ENCODE measurements around the gene NEUROG1.
A peak's percentile ranks its signal among the peaks of the same experiment; 100 is the strongest.
"Not testable (repeated sequence)": the region's sequence is repeated elsewhere in the genome, so short reads cannot be mapped to it uniquely, and the experiment has no call there.

The NEUROG1 gene

DNA sequence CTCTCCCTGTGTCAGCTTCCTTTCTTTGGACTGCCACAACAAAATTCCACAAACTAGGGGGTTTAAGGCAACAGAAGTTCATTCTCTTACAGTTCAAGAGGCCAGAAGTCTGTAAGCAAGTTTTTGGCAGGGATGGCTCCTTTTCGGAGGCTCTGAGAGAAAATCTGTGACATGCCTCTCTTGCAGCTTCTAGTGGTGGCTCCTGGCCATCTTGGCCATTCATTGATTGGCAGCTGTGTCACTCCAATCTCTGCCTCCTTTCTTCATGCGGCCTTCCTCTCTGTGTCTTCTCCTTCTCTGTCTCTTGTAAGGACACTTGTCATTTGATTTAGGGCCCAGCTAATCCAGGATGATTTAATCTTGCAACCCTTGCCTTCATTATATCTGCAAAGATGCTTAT lies 2.0 kb upstream of the NEUROG1 start:
- no peak for DNase-seq (ENCODE audit: low spot score)

DNA sequence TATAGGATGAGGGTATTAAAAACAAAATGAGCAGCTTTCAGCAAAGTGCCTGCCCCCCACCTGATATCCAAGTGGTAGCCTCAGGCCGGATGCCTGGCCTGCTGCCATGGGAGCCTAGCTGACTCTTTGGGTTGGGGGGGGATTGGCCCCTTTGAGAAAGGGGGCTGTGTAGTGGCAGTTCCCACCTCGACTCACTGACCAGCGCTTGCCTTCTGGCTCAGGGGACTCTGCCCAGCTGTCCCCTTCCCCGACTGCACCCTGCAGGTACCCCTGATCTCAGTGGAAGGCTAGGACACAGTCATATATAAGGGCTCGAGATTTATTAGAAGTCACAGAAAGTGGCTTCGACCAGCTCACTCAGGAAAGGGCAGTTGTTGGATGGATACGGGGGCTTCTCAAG lies 1.5 kb upstream of the NEUROG1 start:
- no peak for DNase-seq (ENCODE audit: low spot score)

DNA sequence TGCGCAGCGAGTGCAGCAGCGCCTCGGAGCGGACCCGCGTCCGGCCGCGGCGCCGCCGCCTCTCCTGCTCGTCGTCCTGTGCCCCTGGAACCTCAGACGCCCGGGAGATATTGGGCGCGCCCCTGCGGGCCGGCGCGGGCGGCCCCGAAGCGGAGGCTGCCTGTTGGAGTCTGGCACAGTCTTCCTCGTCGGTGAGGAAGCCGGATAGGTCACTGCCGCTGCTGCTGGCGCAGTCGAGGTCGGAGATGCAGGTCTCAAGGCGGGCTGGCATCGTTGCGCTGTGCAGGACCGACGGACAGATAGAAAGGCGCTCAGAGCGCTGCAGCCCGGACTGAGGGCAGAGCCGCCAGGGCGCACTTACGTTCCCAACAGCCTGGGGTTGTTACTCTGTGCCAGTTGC lies 344 bp downstream of the NEUROG1 start:
- DNase-seq (ENCODE audit: low spot score), result no peak

DNA sequence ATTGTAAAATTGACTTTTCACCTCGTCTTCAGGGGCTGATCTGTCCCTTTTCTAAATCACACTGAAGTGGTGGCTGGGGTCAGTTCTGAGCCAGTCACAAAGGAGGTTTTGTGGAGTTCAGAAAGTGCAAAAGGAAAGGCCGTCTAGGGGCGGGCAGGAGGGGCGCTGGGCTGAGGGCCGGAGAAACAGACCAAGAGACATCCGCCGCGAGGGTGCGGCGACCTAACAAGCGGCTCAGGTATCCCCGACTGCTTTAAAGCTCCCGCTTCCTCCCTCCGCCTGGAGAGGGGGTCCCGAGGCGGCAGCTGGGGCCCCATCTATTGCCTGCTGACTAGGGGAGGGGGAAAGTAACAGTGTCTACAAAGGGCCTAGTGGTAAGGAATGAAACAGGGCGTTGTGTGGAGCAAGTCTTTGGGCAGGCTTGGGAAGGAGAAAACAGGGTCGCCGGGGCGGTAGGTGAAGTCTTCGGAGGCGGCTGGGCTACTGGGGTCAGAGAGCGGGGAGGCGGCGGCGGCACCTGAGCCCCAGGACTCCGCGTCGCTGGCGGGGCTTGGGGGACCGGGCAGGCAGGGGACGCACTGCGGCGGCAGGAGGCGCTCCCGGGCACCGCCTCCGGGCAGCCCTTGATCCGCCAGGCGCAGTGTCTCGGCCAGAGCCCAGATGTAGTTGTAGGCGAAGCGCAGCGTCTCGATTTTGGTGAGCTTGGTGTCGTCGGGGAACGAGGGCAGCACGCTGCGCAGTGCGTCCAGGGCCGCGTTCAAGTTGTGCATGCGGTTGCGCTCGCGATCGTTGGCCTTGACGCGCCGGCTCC lies 950 bp downstream of the NEUROG1 start:
- no peak for DNase-seq (ENCODE audit: low spot score)

DNA sequence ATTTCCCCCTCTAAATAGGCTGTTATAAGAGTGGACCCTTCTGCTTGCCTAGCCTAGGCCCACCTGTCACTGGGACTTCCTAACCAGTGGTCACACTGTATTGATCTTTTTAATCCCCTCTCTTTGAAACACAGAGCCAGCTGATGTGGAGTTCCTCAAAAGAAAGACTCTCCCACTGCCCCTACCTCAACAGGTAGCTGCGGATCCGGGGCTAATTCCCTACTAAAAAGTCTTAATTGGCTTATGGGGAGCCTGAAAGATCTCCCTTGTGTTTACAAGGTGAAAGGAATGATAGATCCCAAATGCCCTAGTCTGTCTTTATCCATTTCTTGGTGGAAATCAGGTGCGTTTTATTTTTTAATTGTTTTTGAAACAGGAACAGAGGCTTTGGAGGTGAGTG lies 2.0 kb downstream of the NEUROG1 start:
- DNase-seq (ENCODE audit: low spot score), result no peak

DNA sequence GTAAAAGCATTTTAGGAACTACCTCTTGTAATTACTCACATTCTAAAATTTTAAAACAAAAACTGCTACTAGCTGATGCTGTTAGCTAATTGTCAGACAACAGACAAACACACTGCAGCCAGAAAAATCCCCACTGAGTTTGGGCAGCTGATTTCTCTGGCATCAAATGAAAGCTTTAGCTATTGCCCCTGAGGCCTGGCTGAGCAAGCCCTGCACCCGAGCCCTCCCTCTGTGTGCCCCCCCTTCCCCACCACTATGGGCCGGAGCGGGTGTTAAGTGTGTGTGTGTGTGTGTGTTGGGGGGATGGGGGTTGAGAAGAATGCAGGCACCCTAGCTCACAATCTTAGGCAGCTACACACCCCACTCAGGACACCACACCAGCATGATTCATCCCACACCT lies 2.4 kb downstream of the NEUROG1 start:
- no peak for DNase-seq (ENCODE audit: low spot score)

DNA sequence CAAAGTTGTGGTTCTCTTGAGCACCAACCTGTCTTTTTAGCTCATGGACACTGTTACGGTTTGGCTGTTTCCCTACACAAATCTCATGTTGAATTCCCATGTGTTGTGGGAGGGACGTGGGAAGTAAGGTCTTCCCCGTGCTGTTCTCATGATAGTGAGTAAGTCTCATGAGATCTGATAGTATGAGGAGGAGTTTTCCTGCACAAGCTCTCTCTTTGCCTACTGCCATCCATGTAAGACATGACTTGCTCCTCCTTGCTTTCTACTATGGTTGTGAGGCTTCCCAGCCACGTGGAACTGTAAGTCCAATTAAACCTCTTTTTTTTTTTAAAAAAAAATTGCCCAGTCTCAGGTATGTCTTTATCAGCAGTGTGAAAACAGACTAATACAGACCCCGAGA lies 6.2 kb downstream of the NEUROG1 start:
- not testable (repeated sequence) for DNase-seq (ENCODE audit: low spot score)

DNA sequence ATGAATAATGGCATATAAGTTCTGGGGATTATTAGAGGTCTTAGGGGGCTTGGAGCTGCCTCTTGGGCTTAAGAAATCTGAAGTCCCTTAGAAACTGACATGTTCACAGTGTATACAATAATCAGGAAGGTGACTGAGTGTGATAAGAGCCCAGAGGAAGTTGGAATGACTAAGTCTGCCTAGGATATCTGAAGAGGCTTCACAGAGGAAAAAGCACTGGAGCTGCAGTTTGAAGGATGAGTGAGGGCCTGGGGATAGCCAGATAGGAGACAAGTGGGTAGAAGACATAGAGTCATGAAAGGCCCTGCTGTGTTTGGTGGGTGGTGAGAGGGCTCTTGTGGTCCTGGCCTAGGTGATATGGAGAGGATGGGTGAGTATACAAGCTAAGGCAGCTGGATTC lies 8.8 kb downstream of the NEUROG1 start:
- DNase-seq (ENCODE audit: low spot score), result no peak

DNA sequence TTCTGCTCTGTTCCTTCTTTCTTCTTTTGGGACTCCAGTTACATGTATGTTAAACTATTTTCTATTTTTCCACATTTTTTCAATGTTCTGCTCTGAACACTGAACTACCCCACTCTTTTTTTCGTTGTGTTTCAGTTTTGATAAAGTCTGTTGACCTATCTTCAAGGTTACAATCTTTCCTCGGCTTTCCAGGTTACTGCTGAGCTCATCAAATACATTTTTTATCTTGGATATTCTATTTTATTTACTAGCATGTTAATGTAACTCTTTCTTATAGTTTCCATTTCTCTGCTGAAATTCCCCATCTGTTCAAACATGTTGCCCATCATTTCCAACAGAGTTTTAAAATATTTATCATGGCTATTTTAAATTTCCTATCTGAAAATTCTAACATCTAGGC lies 13.8 kb downstream of the NEUROG1 start:
- DNase-seq (ENCODE audit: low spot score), result no peak

DNA sequence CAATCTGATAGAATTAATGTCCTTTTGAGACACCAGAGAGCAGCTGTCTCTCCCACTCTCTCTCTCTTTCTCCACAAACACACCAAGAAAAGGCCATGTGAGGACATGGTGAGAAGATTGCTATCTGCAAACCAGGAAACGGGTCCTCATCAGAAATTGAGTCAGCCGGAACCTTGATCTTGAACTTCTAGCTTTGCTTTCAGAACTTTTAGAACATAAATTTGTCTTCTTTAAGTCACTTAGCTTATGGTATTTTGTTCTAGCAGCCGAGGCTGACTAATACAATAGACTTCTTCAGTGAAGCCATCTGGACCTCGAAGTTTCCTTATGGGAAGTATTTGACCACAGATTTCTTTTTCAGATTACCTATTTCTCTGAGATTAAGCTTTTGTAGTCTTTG lies 18.1 kb downstream of the NEUROG1 start:
- no peak for DNase-seq (ENCODE audit: low spot score)

DNA sequence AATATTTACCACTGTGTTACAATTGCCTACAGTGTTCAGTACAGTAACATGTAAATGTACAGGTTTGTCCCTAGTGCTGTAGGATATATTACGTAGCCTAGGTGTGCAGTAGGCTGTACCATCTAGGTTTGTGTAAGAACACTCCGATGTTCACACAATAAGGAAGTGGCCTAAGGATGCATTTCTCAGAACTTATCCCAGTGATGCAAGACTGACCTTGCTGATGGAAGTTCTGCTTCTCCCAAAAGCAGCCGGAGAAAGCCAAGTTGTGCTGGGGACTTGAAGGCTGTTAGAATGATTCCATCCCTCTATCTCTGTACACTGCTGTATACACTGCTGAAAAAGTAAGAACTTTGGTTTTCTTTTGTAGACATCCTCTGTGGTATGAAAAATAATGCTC lies 21.6 kb downstream of the NEUROG1 start:
- no peak for DNase-seq (ENCODE audit: low spot score)

DNA sequence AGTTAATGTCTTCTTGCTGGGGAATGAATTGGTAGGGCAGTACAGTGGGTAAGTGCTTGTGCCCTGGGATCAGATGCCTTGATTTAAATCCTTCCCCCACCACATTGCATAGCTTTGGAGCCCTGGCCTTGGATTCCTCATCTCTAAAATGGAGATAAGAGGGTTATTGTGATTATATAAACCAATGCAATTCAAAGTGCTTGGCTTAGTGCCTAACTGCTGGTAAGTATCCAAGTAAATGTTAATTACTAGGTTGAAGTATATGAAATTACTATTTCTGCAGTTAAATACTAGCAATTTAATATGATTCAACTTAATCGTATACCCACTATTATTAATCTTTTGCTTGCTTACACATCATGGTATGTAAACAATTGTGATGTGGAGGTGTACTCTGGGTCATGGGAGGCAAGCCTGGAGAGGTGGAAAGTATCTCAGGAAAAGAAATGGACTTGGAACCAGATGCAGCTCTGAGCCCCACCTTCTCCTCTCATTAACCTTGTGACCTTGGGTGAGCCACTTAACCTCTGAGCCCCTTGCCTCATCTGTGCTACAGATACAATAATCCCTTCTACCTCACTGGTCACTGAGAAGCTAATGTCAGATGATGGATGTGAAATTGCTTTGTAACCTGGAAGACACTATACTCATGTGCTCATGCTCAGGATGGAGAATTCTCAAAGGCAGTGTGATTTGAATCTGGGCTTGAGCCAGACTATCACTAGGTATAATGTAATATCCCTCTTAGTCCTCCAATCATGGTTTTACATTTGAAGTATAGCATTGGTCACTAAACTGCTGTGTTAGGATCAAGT lies 23.8 kb downstream of the NEUROG1 start:
- no peak for DNase-seq (ENCODE audit: low spot score)

DNA sequence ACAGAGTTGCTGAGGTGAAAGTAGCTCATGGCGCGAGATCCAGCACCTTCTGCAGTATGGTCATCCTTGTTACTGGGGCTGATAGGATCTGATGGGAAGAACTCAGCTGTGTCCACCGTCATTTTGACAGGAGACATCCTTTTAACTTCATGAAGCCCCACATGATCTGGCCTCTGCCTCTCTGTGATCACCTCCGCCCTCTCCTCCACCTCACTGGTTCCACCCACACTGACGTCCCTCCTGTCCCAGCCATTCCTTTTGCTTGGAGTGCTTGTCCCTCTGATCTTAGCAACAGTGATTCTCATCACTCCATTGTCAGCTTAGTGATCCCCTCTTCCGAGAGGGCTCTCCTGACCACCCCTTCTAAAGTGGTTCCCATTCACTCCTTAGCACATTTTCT lies 25.8 kb downstream of the NEUROG1 start:
- DNase-seq (ENCODE audit: low spot score), result no peak

DNA sequence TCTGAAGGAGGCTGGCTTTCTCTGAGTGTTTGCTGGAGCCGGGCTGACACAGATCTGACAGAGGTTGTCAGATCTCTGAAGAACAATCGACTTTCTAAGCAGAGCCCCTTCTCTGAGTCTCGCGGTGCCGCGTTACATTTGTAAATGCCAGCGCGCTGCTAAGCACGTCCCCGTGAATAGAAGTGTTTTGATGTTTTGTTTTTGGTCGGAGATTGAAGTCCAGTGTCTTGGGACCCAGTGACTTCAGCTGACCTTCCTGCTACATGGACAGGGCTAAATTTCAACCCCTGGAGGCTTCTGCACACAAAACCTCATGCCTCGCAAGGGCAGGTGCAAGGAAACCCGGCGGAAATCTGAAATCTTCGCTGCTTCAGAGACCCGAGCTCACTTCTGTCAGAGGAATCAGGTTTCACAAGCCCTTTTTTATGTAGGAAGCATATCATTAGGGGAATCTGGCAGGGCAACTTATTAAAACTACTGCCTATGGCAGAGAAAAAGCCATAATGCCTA lies 27.2 kb downstream of the NEUROG1 start:
- peak; percentile 46 for DNase-seq (ENCODE audit: low spot score)

DNA sequence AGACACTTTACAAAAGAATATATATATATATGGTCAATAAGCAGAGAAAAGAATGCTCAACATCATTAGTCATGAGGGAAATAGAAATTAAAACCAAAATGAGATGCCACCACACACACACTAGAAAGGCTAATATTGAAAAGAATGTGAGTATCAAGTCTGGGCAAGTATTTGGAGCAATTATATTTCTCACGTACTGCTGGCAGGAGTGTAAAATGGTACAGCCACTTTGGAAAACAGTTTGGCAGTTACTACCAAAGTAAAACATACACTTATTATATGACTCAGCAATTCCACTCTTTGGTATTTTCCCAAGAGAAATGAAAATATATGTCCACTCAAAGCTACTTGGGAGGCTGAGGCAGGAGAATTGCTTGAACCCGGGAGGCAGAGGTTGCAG lies 29.8 kb downstream of the NEUROG1 start:
- no peak for DNase-seq (ENCODE audit: low spot score)

DNA sequence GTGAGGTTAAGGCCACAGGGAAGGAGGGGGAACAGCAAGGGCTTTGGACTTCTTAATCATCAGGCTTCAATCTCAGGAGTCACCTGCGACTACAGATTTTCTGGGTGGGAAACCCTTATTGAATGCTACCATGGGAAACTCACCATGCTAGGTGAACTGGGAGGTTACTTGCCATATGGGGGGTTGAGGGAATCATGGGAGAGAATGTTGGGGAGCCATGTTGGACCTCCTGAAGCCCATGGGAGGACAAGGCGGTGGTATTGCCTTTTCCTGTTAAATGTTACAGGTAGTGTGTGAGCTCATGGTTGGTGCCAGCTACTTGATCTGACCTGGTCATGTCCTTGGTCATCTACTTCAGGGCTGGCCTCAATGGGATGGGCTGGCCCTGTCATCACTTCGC lies 31.4 kb downstream of the NEUROG1 start:
- DNase-seq (ENCODE audit: low spot score), result no peak

DNA sequence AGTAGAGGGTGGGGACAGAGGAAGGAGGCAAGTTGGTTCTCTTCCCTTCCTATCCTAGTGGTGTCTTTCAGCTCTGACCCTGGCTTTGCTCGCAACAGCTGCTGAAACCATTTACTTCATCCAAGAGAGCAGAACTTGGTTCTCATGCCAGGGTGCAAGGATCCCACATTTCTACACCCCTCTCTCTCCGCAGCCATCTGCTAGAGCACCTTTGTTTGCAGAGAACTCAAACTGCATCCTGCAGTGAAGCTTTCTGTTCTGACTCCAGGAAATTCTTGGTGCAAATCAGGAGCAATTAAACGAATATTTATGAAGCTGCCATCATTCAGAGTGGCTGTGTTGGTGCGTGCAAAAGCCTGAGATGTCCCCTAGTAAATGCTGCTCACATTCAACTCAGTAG lies 31.9 kb downstream of the NEUROG1 start:
- no peak for DNase-seq (ENCODE audit: low spot score)

DNA sequence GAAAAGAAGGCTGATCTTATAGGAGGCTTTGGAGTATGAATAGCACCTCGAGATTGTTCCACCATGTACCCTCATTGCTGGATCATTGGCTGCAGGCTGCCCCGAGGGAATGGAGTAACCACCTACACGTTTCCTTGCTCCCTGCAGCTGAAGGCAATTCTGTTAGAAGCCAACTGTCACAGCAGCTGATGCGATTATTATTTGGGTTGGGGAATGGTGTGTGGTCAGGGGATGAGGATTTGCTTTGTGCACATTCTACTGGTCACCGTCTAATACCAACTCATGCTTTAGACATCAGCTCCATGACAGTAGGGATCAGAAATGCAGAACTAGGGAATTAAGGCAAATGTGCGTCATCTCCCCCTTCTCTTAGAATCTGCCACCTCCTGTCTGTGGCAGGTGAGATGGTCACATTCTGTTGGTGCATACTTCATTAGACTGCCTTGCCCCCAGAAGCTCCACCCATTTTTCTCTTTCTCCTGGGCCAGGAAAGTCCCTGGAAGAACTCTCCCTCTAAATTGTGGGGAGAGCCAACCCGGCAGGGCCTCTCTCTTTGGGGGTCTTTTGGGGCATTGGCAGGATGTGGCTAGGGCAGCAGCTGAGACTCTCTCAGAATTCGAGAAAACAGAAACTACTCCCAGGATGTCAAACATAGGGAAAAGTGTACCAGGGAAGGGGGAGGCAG lies 32.8 kb downstream of the NEUROG1 start:
- DNase-seq (ENCODE audit: low spot score), result no peak

DNA sequence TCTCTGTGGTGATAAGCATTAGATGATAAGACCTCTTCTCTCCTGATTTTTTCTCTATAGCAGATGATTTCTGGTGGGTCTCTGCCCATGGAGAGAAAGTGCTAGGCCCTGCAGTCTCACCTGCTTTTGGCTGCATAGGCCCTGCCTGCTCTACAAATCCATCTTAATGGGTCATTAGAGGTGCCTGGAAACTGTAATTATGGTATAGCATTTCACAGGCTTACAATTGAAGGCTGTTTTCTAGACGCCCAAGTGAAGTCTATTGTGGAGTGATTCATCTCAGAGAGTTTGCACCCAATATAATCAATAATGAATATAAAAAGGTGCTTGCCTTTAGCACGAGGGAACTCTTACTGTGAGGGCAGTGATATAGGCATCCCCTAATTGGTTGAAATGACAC lies 33.8 kb downstream of the NEUROG1 start:
- DNase-seq (ENCODE audit: low spot score), result no peak

DNA sequence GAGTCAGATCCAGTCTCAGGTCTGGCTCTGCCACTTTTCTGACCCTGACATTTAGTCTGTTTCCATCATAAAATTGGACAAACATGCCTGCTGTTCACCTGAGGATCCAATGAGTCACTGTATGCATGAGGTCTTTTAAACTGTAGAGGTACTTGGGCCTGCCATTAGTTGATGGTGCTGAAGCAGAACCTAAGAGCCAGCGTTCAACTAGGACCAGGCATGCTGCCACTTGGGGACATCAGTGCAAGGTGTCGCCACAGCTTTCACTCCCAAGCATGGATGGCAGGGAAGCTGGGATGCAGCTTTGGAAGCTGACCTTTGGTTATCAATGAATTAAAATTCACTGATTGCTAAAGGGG lies 37.1 kb downstream of the NEUROG1 start:
- no peak for DNase-seq (ENCODE audit: low spot score)

DNA sequence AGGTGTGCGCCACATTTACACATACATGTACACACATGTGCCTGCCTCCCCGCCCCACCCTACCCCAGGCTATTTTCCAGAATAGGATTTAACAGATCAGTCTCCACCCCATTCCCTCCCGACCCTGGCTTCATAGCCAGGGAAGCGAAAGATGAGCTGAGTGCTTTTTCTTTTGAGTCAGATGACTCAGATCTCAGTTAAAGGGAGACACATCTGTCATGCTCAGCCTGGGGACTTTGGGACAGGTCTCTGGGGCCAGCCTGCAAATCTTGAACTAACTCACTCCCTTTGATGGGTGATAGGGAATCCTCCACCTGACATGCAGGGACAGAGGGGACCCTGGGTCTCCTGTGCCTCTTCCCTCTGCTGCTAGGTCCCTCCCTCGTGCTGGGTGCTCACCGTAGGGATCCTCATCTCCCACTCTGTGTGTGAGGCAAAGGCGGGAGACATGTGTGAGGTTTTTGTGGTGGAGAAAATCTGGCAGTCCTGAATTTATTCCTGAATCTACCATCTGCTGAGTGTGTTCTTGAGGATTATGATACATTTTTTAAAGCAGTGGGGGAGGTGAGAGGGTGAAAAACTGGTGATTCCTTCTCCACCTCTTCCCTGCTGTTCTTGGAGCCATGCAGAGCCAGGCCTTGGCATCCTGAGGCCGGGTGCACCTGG lies 37.7 kb downstream of the NEUROG1 start:
- DNase-seq (ENCODE audit: low spot score), result no peak

DNA sequence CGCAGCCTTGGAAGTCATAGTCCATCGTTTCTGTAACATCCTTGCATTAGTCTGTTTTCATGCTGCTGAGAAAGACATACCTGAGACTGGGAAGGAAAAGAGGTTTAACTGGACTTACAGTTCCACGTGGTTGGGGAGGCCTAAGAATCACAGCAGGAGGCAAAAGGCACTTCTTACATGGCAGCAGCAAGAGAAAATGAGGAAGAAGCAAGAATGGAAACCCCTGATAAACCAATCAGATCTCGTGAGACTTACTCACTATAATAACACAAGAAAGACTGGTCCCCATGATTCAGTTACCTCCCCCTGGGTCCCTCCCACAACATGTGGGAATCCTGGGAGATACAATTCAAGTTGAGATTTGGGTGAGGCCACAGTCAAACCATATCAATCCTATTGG lies 40.2 kb downstream of the NEUROG1 start:
- not testable (repeated sequence) for DNase-seq (ENCODE audit: low spot score)
